HepG2 (cell line): ENCODE measurements around the gene THRA. TPM values are rescaled to one million over a fixed set of nuclear protein-coding genes. Genes with fewer than 3 reads are reported as not detected.

Experiments
- CBX5 ChIP-seq: sonication (generic); formaldehyde crosslinking; IDR thresholded peaks from 2 replicates; pipeline ENCODE4 v1.4.0; 2020; ENCODE audit warnings: missing genetic modification reagents, borderline replicate concordance
- HNRNPK ChIP-seq: fragments of 200-400 bp; formaldehyde crosslinking; IDR thresholded peaks from 2 replicates; pipeline ENCODE4 v1.6.1; 2018; ENCODE audit warnings: low read length, low read depth, moderate library complexity, mild to moderate bottlenecking; ENCODE audit not compliant: poor library complexity, severe bottlenecking
- HNRNPUL1 ChIP-seq: fragments of 200-400 bp; formaldehyde crosslinking; IDR thresholded peaks from 2 replicates; pipeline ENCODE4 v1.6.1; 2017; ENCODE audit warnings: low read depth, mild to moderate bottlenecking, low read length, moderate library complexity
- KLF16 ChIP-seq, 2 experiments: sonication (generic) in 1 of 2; formaldehyde crosslinking in 1 of 2; IDR thresholded peaks; 2 replicates each; pipeline versions ENCODE4 v1.6.1 to v1.8.0; 2016 to 2023; ENCODE audit warnings: missing genetic modification reagents in 2 of 2, missing compliant biosample characterization in 1 of 2
- NCOA1 ChIP-seq: sonication (generic); formaldehyde crosslinking; IDR thresholded peaks from 2 replicates; pipeline ENCODE4 v1.9.0; 2021; ENCODE audit warnings: missing genetic modification reagents
- TSC22D2 ChIP-seq: sonication (generic); formaldehyde crosslinking; IDR thresholded peaks from 2 replicates; pipeline ENCODE4 v1.5.1; 2020; ENCODE audit warnings: missing genetic modification reagents, mild to moderate bottlenecking, borderline replicate concordance
- ZFP37 ChIP-seq: sonication (generic); formaldehyde crosslinking; IDR thresholded peaks from 2 replicates; pipeline ENCODE4 v1.4.0; 2020; ENCODE audit warnings: missing genetic modification reagents, borderline replicate concordance
- ZNF441 ChIP-seq: sonication (generic); formaldehyde crosslinking; IDR thresholded peaks from 2 replicates; pipeline ENCODE4 v1.7.0; 2021; ENCODE audit warnings: missing genetic modification reagents, borderline replicate concordance
- ZNF776 ChIP-seq: sonication (generic); formaldehyde crosslinking; IDR thresholded peaks from 2 replicates; pipeline ENCODE4 v1.4.0; 2020; ENCODE audit warnings: mild to moderate bottlenecking, missing genetic modification reagents
- polyA plus RNA-seq, 8 experiments: library from polyadenylated mRNA; depleted of rRNA in 3 of 8; stranded (reverse) in 7 of 8; unstranded in 1 of 8; fragments of >200 nt; fragmentation: Illumina TruSeq in 4 of 8; extraction: Trizol in 4 of 8; gene quantifications; 2 replicates each; pipeline versions ENCODE4 v1.2.1 to v1.2.3, GENCODE V29; 2011 to 2016; ENCODE audit warnings: low read depth in 4 of 8, missing spikeins in 1 of 8, mixed read lengths in 1 of 8; ENCODE audit not compliant: insufficient read depth in 1 of 8
- total RNA-seq, 5 experiments: library from RNA; depleted of rRNA; stranded (reverse); fragments of >200 nt; fragmentation: Illumina TruSeq; extraction: Trizol; gene quantifications; 2 replicates each; pipeline ENCODE4 v1.2.3, GENCODE V29; 2016; ENCODE audit warnings: low read depth in 1 of 5
- TF ChIP-seq, protein P1 (sequence below): sonication (generic); formaldehyde crosslinking; IDR thresholded peaks from 2 replicates; pipeline ENCODE4 v1.4.0; 2020; ENCODE audit warnings: missing genetic modification reagents
- TF ChIP-seq, protein P2 (sequence below): sonication (generic); formaldehyde crosslinking; IDR thresholded peaks from 2 replicates; pipeline ENCODE4 v1.4.0; 2020; ENCODE audit warnings: missing genetic modification reagents, low read depth, mild to moderate bottlenecking, borderline replicate concordance
- TF ChIP-seq, protein P3 (sequence below): sonication (generic); formaldehyde crosslinking; IDR thresholded peaks from 2 replicates; pipeline ENCODE4 v1.4.0; 2020; ENCODE audit warnings: missing genetic modification reagents, borderline replicate concordance
- TF ChIP-seq, protein P4 (sequence below): sonication (generic); formaldehyde crosslinking; IDR thresholded peaks from 2 replicates; pipeline ENCODE4 v1.4.0; 2020; ENCODE audit warnings: missing genetic modification reagents
- TF ChIP-seq, protein P5 (sequence below): sonication (generic); formaldehyde crosslinking; IDR thresholded peaks from 2 replicates; pipeline ENCODE4 v1.5.0; 2020; ENCODE audit warnings: missing genetic modification reagents, mild to moderate bottlenecking, borderline replicate concordance

The THRA gene
- total and polyA plus RNA-seq, 2 of the 13 experiments (the other 11 are each of a cell fraction or from before 2014, with no cell fraction given): 8.0 to 9.9 TPM

DNA sequence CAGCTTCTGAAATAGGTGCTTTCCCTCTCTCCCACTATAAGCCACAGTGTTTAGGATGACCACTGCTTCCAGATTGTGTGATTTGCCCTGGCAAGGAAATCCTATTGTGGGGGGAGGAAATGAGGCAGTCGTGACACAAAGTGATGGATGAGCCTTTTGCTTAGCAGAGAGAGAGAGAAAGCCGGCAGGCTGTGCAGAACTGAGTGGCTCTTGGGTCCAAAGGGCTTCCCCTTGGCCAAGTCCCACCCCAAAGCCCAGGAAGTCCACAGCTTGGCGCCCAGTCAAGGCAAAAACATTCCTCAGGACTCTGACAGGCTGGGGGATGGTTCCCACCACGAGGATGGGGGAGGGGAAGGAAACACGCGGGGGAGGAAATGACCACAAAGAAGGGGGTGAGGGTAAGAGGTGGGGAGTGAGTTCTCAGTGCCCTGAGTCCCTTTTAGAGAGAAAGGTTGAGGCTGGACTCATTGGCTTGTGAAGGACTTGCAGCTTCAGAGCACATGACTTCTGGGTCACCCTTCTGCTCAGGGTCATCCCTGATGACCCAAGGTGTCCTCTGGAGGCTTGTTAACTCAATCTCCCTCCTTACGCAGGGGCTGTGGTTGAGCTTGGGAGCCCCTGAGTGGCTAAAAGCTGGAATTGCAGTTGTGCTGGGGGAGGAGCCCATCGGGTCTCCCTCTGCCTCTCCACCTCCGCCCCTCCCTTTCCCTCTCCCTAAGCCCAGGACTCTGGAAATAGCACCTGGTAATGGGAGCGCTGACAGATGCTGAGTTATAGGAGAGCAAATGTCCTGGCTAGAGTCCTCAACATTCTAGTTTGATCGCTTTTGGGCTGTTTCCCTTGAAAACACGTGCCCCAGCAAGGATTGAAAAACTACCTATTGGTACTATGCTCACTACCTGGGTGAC, 48.7 kb downstream of the THRA start (continued):
- TF ChIP-seq ZFP37 (CRISPR knock-in tag): 0 out of 2 replicates have a peak, but pooled peaks have one; percentile 46
- TF ChIP-seq TSC22D2 (CRISPR knock-in tag): 0 out of 2 replicates have a peak, but pooled peaks have one; percentile 31
- TF ChIP-seq ZNF776: no peak
- 0 out of 2 replicates have a peak, but pooled peaks have one; percentile 45 for TF ChIP-seq NCOA1 (CRISPR knock-in tag)
- TF ChIP-seq CBX5 (CRISPR knock-in tag): peak; percentile 76; the same call in 1 of the 2 replicates
- peak; percentile 51 for TF ChIP-seq HNRNPK
- TF ChIP-seq ZNF441 (CRISPR knock-in tag): peak; percentile 14; the same call in 1 of the 2 replicates
- TF ChIP-seq, protein P1, sequence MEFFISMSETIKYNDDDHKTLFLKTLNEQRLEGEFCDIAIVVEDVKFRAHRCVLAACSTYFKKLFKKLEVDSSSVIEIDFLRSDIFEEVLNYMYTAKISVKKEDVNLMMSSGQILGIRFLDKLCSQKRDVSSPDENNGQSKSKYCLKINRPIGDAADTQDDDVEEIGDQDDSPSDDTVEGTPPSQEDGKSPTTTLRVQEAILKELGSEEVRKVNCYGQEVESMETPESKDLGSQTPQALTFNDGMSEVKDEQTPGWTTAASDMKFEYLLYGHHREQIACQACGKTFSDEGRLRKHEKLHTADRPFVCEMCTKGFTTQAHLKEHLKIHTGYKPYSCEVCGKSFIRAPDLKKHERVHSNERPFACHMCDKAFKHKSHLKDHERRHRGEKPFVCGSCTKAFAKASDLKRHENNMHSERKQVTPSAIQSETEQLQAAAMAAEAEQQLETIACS (CRISPR knock-in tag): no peak
- TF ChIP-seq, protein P2, sequence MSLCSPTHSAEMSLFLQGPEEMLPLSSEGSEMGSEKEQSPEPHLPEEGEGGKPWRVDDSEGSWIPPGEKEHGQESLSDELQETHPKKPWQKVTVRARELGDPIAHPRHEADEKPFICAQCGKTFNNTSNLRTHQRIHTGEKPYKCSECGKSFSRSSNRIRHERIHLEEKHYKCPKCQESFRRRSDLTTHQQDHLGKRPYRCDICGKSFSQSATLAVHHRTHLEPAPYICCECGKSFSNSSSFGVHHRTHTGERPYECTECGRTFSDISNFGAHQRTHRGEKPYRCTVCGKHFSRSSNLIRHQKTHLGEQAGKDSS (CRISPR knock-in tag): peak; percentile 83; the same call in 1 of the 2 replicates
- TF ChIP-seq, protein P3, sequence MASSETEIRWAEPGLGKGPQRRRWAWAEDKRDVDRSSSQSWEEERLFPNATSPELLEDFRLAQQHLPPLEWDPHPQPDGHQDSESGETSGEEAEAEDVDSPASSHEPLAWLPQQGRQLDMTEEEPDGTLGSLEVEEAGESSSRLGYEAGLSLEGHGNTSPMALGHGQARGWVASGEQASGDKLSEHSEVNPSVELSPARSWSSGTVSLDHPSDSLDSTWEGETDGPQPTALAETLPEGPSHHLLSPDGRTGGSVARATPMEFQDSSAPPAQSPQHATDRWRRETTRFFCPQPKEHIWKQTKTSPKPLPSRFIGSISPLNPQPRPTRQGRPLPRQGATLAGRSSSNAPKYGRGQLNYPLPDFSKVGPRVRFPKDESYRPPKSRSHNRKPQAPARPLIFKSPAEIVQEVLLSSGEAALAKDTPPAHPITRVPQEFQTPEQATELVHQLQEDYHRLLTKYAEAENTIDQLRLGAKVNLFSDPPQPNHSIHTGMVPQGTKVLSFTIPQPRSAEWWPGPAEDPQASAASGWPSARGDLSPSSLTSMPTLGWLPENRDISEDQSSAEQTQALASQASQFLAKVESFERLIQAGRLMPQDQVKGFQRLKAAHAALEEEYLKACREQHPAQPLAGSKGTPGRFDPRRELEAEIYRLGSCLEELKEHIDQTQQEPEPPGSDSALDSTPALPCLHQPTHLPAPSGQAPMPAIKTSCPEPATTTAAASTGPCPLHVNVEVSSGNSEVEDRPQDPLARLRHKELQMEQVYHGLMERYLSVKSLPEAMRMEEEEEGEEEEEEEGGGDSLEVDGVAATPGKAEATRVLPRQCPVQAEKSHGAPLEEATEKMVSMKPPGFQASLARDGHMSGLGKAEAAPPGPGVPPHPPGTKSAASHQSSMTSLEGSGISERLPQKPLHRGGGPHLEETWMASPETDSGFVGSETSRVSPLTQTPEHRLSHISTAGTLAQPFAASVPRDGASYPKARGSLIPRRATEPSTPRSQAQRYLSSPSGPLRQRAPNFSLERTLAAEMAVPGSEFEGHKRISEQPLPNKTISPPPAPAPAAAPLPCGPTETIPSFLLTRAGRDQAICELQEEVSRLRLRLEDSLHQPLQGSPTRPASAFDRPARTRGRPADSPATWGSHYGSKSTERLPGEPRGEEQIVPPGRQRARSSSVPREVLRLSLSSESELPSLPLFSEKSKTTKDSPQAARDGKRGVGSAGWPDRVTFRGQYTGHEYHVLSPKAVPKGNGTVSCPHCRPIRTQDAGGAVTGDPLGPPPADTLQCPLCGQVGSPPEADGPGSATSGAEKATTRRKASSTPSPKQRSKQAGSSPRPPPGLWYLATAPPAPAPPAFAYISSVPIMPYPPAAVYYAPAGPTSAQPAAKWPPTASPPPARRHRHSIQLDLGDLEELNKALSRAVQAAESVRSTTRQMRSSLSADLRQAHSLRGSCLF (CRISPR knock-in tag): no peak
- TF ChIP-seq HNRNPUL1: no peak
- TF ChIP-seq, protein P4, sequence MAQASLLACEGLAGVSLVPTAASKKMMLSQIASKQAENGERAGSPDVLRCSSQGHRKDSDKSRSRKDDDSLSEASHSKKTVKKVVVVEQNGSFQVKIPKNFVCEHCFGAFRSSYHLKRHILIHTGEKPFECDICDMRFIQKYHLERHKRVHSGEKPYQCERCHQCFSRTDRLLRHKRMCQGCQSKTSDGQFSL (CRISPR knock-in tag): 0 out of 2 replicates have a peak, but pooled peaks have one; percentile 29
- TF ChIP-seq, protein P5, sequence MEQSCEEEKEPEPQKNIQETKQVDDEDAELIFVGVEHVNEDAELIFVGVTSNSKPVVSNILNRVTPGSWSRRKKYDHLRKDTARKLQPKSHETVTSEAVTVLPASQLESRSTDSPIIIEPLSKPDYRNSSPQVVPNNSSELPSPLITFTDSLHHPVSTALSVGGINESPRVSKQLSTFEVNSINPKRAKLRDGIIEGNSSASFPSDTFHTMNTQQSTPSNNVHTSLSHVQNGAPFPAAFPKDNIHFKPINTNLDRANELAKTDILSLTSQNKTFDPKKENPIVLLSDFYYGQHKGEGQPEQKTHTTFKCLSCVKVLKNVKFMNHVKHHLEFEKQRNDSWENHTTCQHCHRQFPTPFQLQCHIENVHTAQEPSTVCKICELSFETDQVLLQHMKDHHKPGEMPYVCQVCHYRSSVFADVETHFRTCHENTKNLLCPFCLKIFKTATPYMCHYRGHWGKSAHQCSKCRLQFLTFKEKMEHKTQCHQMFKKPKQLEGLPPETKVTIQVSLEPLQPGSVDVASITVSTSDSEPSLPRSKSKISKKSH (CRISPR knock-in tag): no peak
- TF ChIP-seq KLF16 (CRISPR knock-in tag; IDR thresholded peaks at IDR 0.05): peak in 1 of 2 experiments; percentile 93; a peak in 2 of 4 replicates
